IMR-90 (cell line): Measurements from ENCODE around the gene CCDC13. TPM values are rescaled to one million over a fixed set of nuclear protein-coding genes. Genes with fewer than 3 reads are reported as not detected.

Experiments
- ATAC-seq: fragments of 200-7000 bp; cut with Tn5 transposase; 2 replicates; pipeline ENCODE4 v1.9.1; 2020; ENCODE audit warnings: low read depth, mild to moderate bottlenecking, moderate library complexity
- BruUV-seq: library from RNA; stranded (reverse); fragments of 400-500 nt; replicated peaks from 2 replicates; lab custom pipeline; 2021; lab: Mats Ljungman, UMichigan
- CTCF ChIA-PET: fragments of 300-600 bp; formaldehyde crosslinking; extraction: SDS; loops from one replicate; lab custom pipeline; 2021; ENCODE audit warnings: antibody characterized with exemption; lab: Yijun Ruan, JAX
- POLR2A ChIA-PET: fragments of 300-600 bp; sonication (Branson Sonifier 250); formaldehyde crosslinking; loops from one replicate; lab custom pipeline; 2022; ENCODE audit warnings: antibody characterized with exemption; ENCODE audit not compliant: unreplicated experiment; lab: Charles Lee
- DNase-seq: peaks from one replicate; pipeline ENCODE4 v3.0.0; 2013
- H2AFZ ChIP-seq: replicated peaks from 2 replicates; pipeline ENCODE3; 2013; ENCODE audit warnings: low read length, mild to moderate bottlenecking; ENCODE audit not compliant: poor library complexity
- H2AK5ac ChIP-seq: 2 replicates; pipeline ENCODE4 v1.6.1; 2013; ENCODE audit warnings: low read depth, low read length, inconsistent platforms
- H2AK9ac ChIP-seq: replicated peaks from 2 replicates; pipeline ENCODE3; 2013; ENCODE audit warnings: mild to moderate bottlenecking, low read depth, low read length, moderate library complexity; ENCODE audit not compliant: poor library complexity
- H2BK120ac ChIP-seq: 2 replicates; pipeline ENCODE4 v1.6.1; 2013; ENCODE audit warnings: low read depth, low read length, inconsistent platforms
- H2BK15ac ChIP-seq: 3 replicates; pipeline ENCODE4 v1.6.1; 2013; ENCODE audit warnings: low read depth, low read length, inconsistent platforms
- H2BK20ac ChIP-seq: 2 replicates; pipeline ENCODE4 v1.6.1; 2013; ENCODE audit warnings: low read depth, mild to moderate bottlenecking, inconsistent platforms, low read length, moderate library complexity
- H2BK5ac ChIP-seq: 2 replicates; pipeline ENCODE4 v1.6.1; 2013; ENCODE audit warnings: mild to moderate bottlenecking, low read depth, low read length, inconsistent platforms; ENCODE audit not compliant: poor library complexity, severe bottlenecking
- H3K14ac ChIP-seq: replicated peaks from 2 replicates; pipeline ENCODE4 v1.6.1; 2013; ENCODE audit warnings: low read depth, low read length, inconsistent platforms
- H3K18ac ChIP-seq: 2 replicates; pipeline ENCODE4 v1.6.1; 2013; ENCODE audit warnings: low read depth, low read length, control low read depth
- H3K23ac ChIP-seq: 2 replicates; pipeline ENCODE4 v1.6.1; 2013; ENCODE audit warnings: low read depth, low read length, inconsistent platforms
- H3K27ac ChIP-seq: 2 replicates; pipeline ENCODE4 v1.5.1; 2013; ENCODE audit warnings: mild to moderate bottlenecking, control low read depth, low read length; ENCODE audit not compliant: insufficient read depth
- H3K27me3 ChIP-seq: 2 replicates; pipeline ENCODE4 v1.6.1; 2013; ENCODE audit warnings: low read length; ENCODE audit not compliant: control insufficient read depth, insufficient read depth
- H3K36me3 ChIP-seq: 2 replicates; pipeline ENCODE4 v1.6.1; 2013; ENCODE audit warnings: low read length, mixed read lengths; ENCODE audit not compliant: control insufficient read depth, insufficient read depth
- H3K4ac ChIP-seq: 2 replicates; pipeline ENCODE4 v1.6.1; 2013; ENCODE audit warnings: low read depth, low read length, inconsistent platforms
- H3K4me1 ChIP-seq: 2 replicates; pipeline ENCODE4 v1.6.1; 2013; ENCODE audit warnings: low read length, mixed read lengths; ENCODE audit not compliant: control insufficient read depth, insufficient read depth
- H3K4me2 ChIP-seq: 2 replicates; pipeline ENCODE4 v1.6.1; 2013; ENCODE audit warnings: low read depth, mild to moderate bottlenecking, control low read depth, low read length, moderate library complexity
- H3K4me3 ChIP-seq: 2 replicates; pipeline ENCODE4 v1.5.1; 2013; ENCODE audit warnings: low read depth, mild to moderate bottlenecking, control low read depth, low read length, moderate library complexity; ENCODE audit not compliant: insufficient read depth
- H3K56ac ChIP-seq: 2 replicates; pipeline ENCODE4 v1.6.1; 2013; ENCODE audit warnings: low read length, inconsistent platforms; ENCODE audit not compliant: insufficient read depth; ENCODE audit errors: extremely low read depth
- H3K79me1 ChIP-seq, 2 experiments: 2 replicates each; pipeline ENCODE4 v1.6.1; 2013; ENCODE audit warnings: low read length in 2 of 2, inconsistent platforms in 1 of 2, low read depth in 1 of 2
- H3K9ac ChIP-seq: 2 replicates; pipeline ENCODE4 v1.6.1; 2013; ENCODE audit warnings: low read depth, low read length, control low read depth
- H3K9me1 ChIP-seq: 2 replicates; pipeline ENCODE4 v1.6.1; 2013; ENCODE audit warnings: low read length, inconsistent platforms; ENCODE audit not compliant: insufficient read depth
- H3K9me3 ChIP-seq: 2 replicates; pipeline ENCODE4 v1.6.1; 2013; ENCODE audit warnings: low read length; ENCODE audit not compliant: control insufficient read depth, insufficient read depth
- H4K20me1 ChIP-seq: 2 replicates; pipeline ENCODE4 v1.6.1; 2013; ENCODE audit warnings: low read length, inconsistent platforms; ENCODE audit not compliant: insufficient read depth
- H4K5ac ChIP-seq: 2 replicates; pipeline ENCODE4 v1.6.1; 2013; ENCODE audit warnings: mild to moderate bottlenecking, low read depth, low read length, control low read depth
- H4K8ac ChIP-seq, 2 experiments: 2 replicates each; pipeline ENCODE4 v1.6.1; 2013; ENCODE audit warnings: low read depth in 2 of 2, low read length in 2 of 2, control low read depth in 1 of 2, inconsistent platforms in 1 of 2
- H4K91ac ChIP-seq: 2 replicates; pipeline ENCODE4 v1.6.1; 2013; ENCODE audit warnings: low read depth, low read length, inconsistent platforms; ENCODE audit not compliant: insufficient read depth
- BHLHE40 ChIP-seq: fragments of 150-350 bp; IDR thresholded peaks from 2 replicates; pipeline ENCODE4 v1.6.1; 2016; ENCODE audit warnings: mild to moderate bottlenecking, low read depth, low read length
- WGBS, 2 experiments: methylation state at CpG; one replicate each; pipeline versions ENCODE4 v1.1.5 to v1.1.7; 2013; ENCODE audit warnings: missing lambda C conversion rate in 2 of 2; ENCODE audit not compliant: insufficient read length in 1 of 2; ENCODE audit errors: extremely low coverage in 2 of 2; 5-methylcytosine and 5-hydroxymethylcytosine counted together
- dilution Hi-C: fragments of 300-500 bp; cut with HindIII; formaldehyde crosslinking; loops from one replicate; pipeline ENCODE4 v1.14.3; 2018; ENCODE audit warnings: low sequenced_read_pairs; ENCODE audit not compliant: unreplicated experiment
- in situ Hi-C: fragments of 300-500 bp; cut with MboI; formaldehyde crosslinking; loops from 3 replicates; pipeline ENCODE4 v1.14.3; 2019; ENCODE audit warnings: low sequenced_read_pairs, inconsistent platforms, mixed read lengths
- intact Hi-C: fragments of 100-400 bp; cut with micrococcal nuclease; formaldehyde crosslinking; loops from 2 replicates; pipeline ENCODE4 v1.10.0; 2022
- polyA plus RNA-seq, 3 experiments: library from polyadenylated mRNA; depleted of rRNA; stranded (reverse); fragments of >200 nt; gene quantifications; 2 replicates each; pipeline ENCODE4 v1.2.3, GENCODE V29; 2012; ENCODE audit warnings: low replicate concordance in 1 of 3
- total RNA-seq: library from RNA; depleted of rRNA; stranded (reverse); fragments of >200 nt; gene quantifications from 2 replicates; pipeline ENCODE4 v1.2.3, GENCODE V29; 2012
- TF ChIP-seq, protein P1 (sequence below): conservative IDR thresholded peaks from 2 replicates; pipeline ENCODE4 v1.5.1; 2012; ENCODE audit warnings: mild to moderate bottlenecking, low read depth, low read length, improper control_type of control experiment
- TF ChIP-seq, protein P2 (sequence below): fragments of 150-350 bp; IDR thresholded peaks from 2 replicates; pipeline ENCODE4 v1.6.1; 2017; ENCODE audit warnings: mild to moderate bottlenecking, antibody characterized with exemption, low read length, low read depth
- TF ChIP-seq, protein P3 (sequence below): fragments of 150-350 bp; IDR thresholded peaks from 2 replicates; pipeline ENCODE4 v1.6.1; 2016; ENCODE audit warnings: low read depth, mild to moderate bottlenecking, low read length, moderate library complexity, borderline replicate concordance

Gene CCDC13
- total and polyA plus RNA-seq, 2 of the 4 experiments (the other 2 are of a cell fraction) = 0.18 to 0.19 TPM

DNA sequence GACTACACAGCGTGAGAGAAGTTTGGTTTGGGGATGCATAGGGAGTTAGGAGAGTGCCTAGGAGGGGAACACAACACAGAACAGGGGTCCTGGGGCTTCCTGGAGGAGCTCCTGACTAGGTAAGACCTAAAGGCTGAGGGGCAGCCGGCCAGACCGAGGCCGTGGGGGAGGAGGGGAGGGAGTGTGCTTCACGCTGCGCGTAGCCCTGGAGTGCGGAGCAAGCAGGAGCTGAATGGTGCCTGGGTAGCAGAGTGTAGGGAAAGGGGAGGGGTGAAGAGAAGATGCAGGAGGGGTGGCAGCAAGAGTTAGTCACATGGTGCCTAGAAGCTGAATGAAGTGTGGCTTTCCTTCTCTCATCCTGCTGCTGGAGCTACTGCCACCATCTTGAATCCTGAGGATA lies 38.0 kb downstream of the CCDC13 start:
- DNase-seq = no peak
- dilution Hi-C loops = no loop called here

More for the DNA sequence above, 38.0 kb downstream of the CCDC13 start:
- Histone ChIP-seq H3K56ac (no peak overlapping the region), H2AK5ac (no peak overlapping the region), H4K20me1 (no peaks in the 10 kb centered on the region), H3K4me3 (no peak overlapping the region), H2AK9ac (no peak overlapping the region), H3K18ac (no peak overlapping the region), H4K8ac (no peak overlapping the region), H3K79me1 (no peaks in the 10 kb centered on the region), H3K9ac (no peak overlapping the region), H3K9me1 (no peaks in the 10 kb centered on the region), H4K91ac (no peak overlapping the region), H2BK120ac (no peak overlapping the region), H2AFZ (no peak overlapping the region), H3K36me3 (no peaks in the 10 kb centered on the region), H3K4me1 (no peaks in the 10 kb centered on the region), H3K27ac (no peak overlapping the region), H2BK15ac (no peak overlapping the region), H2BK20ac (no peak overlapping the region), H3K23ac (no peak overlapping the region; the same call in 1 of the 2 replicates), H3K4me2 (no peak overlapping the region), H4K5ac (no peak overlapping the region), H3K4ac (no peak overlapping the region), H2BK5ac (no peak overlapping the region), H3K14ac (no peak overlapping the region), H3K27me3 (peaks cover 48% of the 10 kb centered on the region), H3K9me3 (no peaks in the 10 kb centered on the region)
- in situ Hi-C loops = no loop called here
- no peak for ATAC-seq
- BruUV-seq = no TSS peak
- intact Hi-C loops = no loop called here
- WGBS, 2 experiments = 55% methylated on average over 7 of the region's 8 CpGs; no CpG with 5 or more reads in 1 of the 2 experiments
- ChIA-PET CTCF (interaction anchor here (0.6 kb wide), 1 partner anchor 598 kb away, joined by 3 read pairs; no protein-coding TSS in a partner anchor), POLR2A (no interaction called here)
- TF ChIP-seq, protein P1, sequence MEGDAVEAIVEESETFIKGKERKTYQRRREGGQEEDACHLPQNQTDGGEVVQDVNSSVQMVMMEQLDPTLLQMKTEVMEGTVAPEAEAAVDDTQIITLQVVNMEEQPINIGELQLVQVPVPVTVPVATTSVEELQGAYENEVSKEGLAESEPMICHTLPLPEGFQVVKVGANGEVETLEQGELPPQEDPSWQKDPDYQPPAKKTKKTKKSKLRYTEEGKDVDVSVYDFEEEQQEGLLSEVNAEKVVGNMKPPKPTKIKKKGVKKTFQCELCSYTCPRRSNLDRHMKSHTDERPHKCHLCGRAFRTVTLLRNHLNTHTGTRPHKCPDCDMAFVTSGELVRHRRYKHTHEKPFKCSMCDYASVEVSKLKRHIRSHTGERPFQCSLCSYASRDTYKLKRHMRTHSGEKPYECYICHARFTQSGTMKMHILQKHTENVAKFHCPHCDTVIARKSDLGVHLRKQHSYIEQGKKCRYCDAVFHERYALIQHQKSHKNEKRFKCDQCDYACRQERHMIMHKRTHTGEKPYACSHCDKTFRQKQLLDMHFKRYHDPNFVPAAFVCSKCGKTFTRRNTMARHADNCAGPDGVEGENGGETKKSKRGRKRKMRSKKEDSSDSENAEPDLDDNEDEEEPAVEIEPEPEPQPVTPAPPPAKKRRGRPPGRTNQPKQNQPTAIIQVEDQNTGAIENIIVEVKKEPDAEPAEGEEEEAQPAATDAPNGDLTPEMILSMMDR = no peak
- TF ChIP-seq BHLHE40 = no peak
- TF ChIP-seq, protein P2, sequence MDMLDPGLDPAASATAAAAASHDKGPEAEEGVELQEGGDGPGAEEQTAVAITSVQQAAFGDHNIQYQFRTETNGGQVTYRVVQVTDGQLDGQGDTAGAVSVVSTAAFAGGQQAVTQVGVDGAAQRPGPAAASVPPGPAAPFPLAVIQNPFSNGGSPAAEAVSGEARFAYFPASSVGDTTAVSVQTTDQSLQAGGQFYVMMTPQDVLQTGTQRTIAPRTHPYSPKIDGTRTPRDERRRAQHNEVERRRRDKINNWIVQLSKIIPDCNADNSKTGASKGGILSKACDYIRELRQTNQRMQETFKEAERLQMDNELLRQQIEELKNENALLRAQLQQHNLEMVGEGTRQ = no peak
- TF ChIP-seq, protein P3, sequence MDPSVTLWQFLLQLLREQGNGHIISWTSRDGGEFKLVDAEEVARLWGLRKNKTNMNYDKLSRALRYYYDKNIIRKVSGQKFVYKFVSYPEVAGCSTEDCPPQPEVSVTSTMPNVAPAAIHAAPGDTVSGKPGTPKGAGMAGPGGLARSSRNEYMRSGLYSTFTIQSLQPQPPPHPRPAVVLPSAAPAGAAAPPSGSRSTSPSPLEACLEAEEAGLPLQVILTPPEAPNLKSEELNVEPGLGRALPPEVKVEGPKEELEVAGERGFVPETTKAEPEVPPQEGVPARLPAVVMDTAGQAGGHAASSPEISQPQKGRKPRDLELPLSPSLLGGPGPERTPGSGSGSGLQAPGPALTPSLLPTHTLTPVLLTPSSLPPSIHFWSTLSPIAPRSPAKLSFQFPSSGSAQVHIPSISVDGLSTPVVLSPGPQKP = no peak
